Ectodermal cell (in vitro differentiated cells): ENCODE measurements around the gene LMF1.

Source experiments
- H3K27ac ChIP-seq: 2 replicates; pipeline ENCODE4 v1.7.0; 2013; ENCODE audit warnings: mild to moderate bottlenecking, low read depth, low read length; ENCODE audit not compliant: insufficient read depth, poor library complexity, severe bottlenecking
- H3K27me3 ChIP-seq: 2 replicates; pipeline ENCODE4 v1.7.0; 2013; ENCODE audit warnings: mild to moderate bottlenecking, low read length; ENCODE audit not compliant: insufficient read depth, control insufficient read depth, poor library complexity, severe bottlenecking
- H3K36me3 ChIP-seq: one replicate; pipeline ENCODE4 v1.7.0; 2013; ENCODE audit warnings: low read length; ENCODE audit not compliant: control insufficient read depth, insufficient read depth
- H3K4me1 ChIP-seq: one replicate; pipeline ENCODE4 v1.7.0; 2013; ENCODE audit warnings: low read length; ENCODE audit not compliant: control insufficient read depth, insufficient read depth
- H3K4me3 ChIP-seq: 2 replicates; pipeline ENCODE4 v1.7.0; 2013; ENCODE audit warnings: low read depth, low read length, control low read depth; ENCODE audit not compliant: insufficient read depth
- H3K9me3 ChIP-seq: 2 replicates; pipeline ENCODE4 v1.7.0; 2013; ENCODE audit warnings: mild to moderate bottlenecking, low read length, moderate library complexity; ENCODE audit not compliant: control insufficient read depth
- WGBS, 2 experiments: methylation state at CpG; one replicate each; pipeline ENCODE4 v1.1.7; 2013; ENCODE audit warnings: missing lambda C conversion rate in 2 of 2; 5-methylcytosine and 5-hydroxymethylcytosine counted together

LMF1 gene

GRCh38 chr16:855471-855870 lies 115.3 kb downstream of the LMF1 start:
- Histone ChIP-seq H3K4me3 (no peak overlapping the region), H3K36me3 (no peaks in the 10 kb centered on the region), H3K4me1 (no peaks in the 10 kb centered on the region), H3K27ac (no peak overlapping the region), H3K27me3 (no peaks in the 10 kb centered on the region), H3K9me3 (no peaks in the 10 kb centered on the region)
- WGBS, 2 experiments: 94 to 95% methylated on average over 13 of the region's 13 CpGs

DNA sequence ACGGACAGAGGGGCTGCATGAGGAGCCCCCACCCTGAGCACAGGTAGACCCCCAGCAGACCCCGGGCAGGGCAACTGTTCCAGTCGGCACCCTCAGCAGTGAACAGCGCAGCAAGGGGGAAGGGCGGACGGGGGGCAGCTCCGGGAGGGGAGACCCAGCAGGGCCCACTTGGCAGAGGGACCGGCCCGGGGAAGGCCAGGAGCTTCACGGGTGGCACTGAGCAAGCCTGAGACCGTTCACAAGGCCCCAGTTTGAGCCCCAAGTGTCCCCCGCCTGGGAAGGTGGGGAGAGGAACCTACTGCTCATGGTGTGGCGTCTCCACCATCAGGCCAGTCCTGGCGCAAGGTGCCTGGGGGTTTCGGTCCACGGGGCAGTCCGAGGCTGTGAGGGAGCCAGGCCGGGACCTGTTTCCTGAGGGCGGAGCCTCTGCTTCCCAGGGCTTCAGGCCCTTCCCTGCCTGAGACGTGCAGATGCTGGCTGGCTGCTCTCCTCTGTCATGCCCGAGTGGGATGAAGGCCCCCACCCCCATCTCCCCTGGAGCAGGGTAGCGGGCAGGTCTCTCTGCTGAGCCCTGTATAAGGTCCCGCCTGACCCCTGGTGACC lies 115.9 kb downstream of the LMF1 start:
- H3K27me3 ChIP-seq: no peaks in the 10 kb centered on the region
- H3K36me3 ChIP-seq: no peaks in the 10 kb centered on the region
- H3K9me3 ChIP-seq: no peaks in the 10 kb centered on the region
- no peak overlapping the region for H3K27ac ChIP-seq
- 88 to 91% methylated on average over 23 of the region's 23 CpGs for WGBS, 2 experiments
- no peak overlapping the region for H3K4me3 ChIP-seq
- H3K4me1 ChIP-seq: no peaks in the 10 kb centered on the region

GRCh38 chr16:853981-854807 lies 116.6 kb downstream of the LMF1 start:
- Histone ChIP-seq H3K27me3 (no peaks in the 10 kb centered on the region), H3K4me1 (no peaks in the 10 kb centered on the region), H3K27ac (no peak overlapping the region), H3K36me3 (no peaks in the 10 kb centered on the region), H3K4me3 (no peak overlapping the region), H3K9me3 (no peaks in the 10 kb centered on the region)
- WGBS, 2 experiments: 93 to 94% methylated on average over 31 of the region's 31 CpGs

DNA sequence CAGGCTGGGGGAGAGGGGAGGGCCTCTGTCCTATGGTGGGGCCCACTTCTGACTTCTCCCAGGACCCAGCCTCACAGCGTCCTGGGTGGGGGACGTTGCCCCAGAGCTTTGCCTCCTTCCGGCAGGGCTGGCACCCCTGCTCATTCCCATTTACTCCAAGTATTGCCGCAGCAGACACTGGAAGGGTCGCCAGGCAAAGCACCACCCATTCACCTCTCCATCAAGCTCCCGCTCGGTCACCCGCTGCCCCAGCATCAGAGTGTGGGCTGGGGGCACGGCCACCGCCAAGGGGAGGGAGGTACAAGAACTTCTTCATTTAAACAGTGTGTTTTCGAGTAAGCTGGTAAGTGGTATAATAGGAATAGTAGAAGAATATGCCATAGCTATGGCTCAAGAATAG lies 117.5 kb downstream of the LMF1 start:
- H3K27ac ChIP-seq: no peak overlapping the region
- H3K4me3 ChIP-seq: no peak overlapping the region
- no peaks in the 10 kb centered on the region for H3K9me3 ChIP-seq
- no peaks in the 10 kb centered on the region for H3K36me3 ChIP-seq
- no peaks in the 10 kb centered on the region for H3K4me1 ChIP-seq
- no peaks in the 10 kb centered on the region for H3K27me3 ChIP-seq
- 94 to 95% methylated on average over 11 of the region's 11 CpGs for WGBS, 2 experiments

- WGBS, 2 experiments: 92 to 94% methylated on average over 32 of the region's 32 CpGs
- Histone ChIP-seq H3K4me3 (no peak overlapping the region), H3K4me1 (no peaks in the 10 kb centered on the region), H3K9me3 (no peaks in the 10 kb centered on the region), H3K36me3 (no peaks in the 10 kb centered on the region), H3K27ac (no peak overlapping the region), H3K27me3 (no peaks in the 10 kb centered on the region)
Measured at GRCh38 chr16:852451-853185, 118.2 kb downstream of the LMF1 start.

DNA sequence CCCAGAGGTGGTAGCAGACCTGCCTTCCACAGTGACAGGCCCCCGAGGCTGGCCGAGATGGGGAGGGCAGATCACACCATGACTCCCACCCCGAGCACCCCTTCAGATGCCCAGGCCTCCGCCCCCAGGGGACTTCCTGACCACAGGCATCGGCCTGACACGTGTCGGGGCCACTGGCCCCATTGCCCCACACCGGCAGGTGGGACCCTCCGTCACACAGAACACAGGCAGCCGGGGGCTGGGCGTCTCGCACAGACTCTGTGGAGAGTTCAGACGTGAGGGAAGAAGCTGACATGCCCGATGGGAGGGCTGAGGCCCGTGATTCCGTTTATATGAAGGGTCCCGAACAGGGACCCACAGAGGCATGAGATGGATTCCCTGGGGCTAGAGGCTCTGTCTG lies 118.9 kb downstream of the LMF1 start:
- WGBS, 2 experiments: 92 to 93% methylated on average over 17 of the region's 17 CpGs
- Histone ChIP-seq H3K9me3 (no peaks in the 10 kb centered on the region), H3K27ac (no peak overlapping the region), H3K4me1 (no peaks in the 10 kb centered on the region), H3K36me3 (no peaks in the 10 kb centered on the region), H3K4me3 (no peak overlapping the region), H3K27me3 (no peaks in the 10 kb centered on the region)

- H3K27me3 ChIP-seq: no peaks in the 10 kb centered on the region
- H3K4me1 ChIP-seq: no peaks in the 10 kb centered on the region
- H3K9me3 ChIP-seq: no peaks in the 10 kb centered on the region
- H3K36me3 ChIP-seq: no peaks in the 10 kb centered on the region
- WGBS, 2 experiments: 93% methylated on average over 11 of the region's 11 CpGs
- no peak overlapping the region for H3K27ac ChIP-seq
- no peak overlapping the region for H3K4me3 ChIP-seq
Measured at GRCh38 chr16:851209-851810, 119.5 kb downstream of the LMF1 start.

GRCh38 chr16:850668-851067 lies 120.1 kb downstream of the LMF1 start:
- no peak overlapping the region for H3K27ac ChIP-seq
- H3K27me3 ChIP-seq: no peaks in the 10 kb centered on the region
- no peaks in the 10 kb centered on the region for H3K9me3 ChIP-seq
- no peak overlapping the region for H3K4me3 ChIP-seq
- no peaks in the 10 kb centered on the region for H3K36me3 ChIP-seq
- no peaks in the 10 kb centered on the region for H3K4me1 ChIP-seq
- 92 to 93% methylated on average over 31 of the region's 31 CpGs for WGBS, 2 experiments

DNA sequence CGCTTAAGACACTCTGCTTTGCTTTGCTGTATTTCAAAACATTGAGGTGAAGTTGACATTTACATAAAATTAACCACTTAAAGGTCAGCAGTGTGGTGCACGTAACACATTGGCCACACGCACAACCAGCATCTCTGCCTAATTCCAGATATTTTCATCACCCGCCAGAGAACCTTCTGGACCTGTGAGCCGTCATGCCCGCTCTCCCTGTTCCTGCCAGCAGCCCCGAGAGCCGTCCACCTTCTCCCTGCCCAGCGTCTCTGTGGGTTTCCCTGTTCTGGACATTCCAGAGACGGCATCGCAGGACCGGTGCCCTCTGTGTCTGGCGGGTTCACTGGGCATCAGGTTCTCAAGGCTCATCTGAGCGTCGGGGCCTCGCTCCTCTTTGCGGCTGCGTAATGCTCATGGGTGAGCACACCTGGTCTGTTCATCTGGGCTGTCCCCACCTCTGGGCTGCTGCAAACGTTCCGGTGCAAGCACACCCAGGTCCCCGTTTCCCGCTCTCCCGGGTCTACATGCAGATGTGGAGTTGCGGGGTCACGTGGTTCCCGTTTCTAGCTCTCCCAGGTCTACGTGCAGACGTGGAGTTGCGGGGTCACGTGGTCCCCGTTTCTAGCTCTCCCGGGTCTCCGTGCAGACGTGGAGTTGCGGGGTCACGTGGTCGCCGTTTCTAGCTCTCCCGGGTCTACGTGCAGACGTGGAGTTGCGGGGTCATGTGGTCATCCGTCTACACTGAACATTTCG lies 122.1 kb downstream of the LMF1 start:
- H3K27ac ChIP-seq: no peak overlapping the region
- H3K4me3 ChIP-seq: no peak overlapping the region
- H3K36me3 ChIP-seq: no peaks in the 10 kb centered on the region
- H3K27me3 ChIP-seq: no peaks in the 10 kb centered on the region
- H3K9me3 ChIP-seq: no peaks in the 10 kb centered on the region
- no peaks in the 10 kb centered on the region for H3K4me1 ChIP-seq
- 93 to 94% methylated on average over 44 of the region's 44 CpGs for WGBS, 2 experiments
